ENCODE results near the gene ITM2C.

DNA sequence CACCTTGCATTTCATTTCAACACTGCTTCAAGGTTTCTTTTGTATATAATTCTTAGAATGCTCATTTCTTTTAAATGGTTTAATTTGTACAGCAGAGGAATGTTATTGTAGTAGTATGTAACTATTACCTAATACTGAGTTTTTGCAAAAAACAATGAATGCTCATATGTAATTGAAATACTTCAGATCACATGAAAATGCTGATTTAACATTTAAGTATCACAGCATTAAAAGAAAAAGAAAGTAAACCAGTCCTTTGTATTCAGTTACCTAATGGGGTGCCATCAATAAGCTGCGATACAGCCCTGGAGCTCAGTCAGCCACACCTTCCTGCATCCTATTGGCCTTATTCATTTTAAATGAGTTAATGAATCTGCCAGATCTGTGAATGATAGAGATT, 45.3 kb upstream of the ITM2C start:
- TF ChIP-seq CTCF (IDR thresholded peaks at IDR 0.05; ENCODE audit: insufficient read depth, low read length, poor library complexity, severe bottlenecking) (no peak), EZH2phosphoT487 (conservative IDR thresholded peaks at IDR 0.05; ENCODE audit: low read length) (no peak)
